CD14-positive monocyte (primary cell): Measurements from ENCODE around the gene CEACAM18. TPM values are rescaled to one million over a fixed set of nuclear protein-coding genes. Genes with fewer than 3 reads are reported as not detected.

Source experiments
- DNase-seq, 3 donors: peaks; one replicate each; pipeline ENCODE4 v3.0.0-alpha.2; 2011 to 2022
- H2AFZ ChIP-seq: 2 replicates; pipeline ENCODE4 v1.6.0; 2012; ENCODE audit warnings: mild to moderate bottlenecking, low read depth, low read length, inconsistent platforms; ENCODE audit not compliant: insufficient read depth, poor library complexity, severe bottlenecking
- H3K27ac ChIP-seq, 2 donors: 1 replicate in 1 of 2; 2 replicates in 1 of 2; pipeline ENCODE4 v1.5.1; 2012 to 2013; ENCODE audit warnings: low read length in 2 of 2, control low read depth in 1 of 2, inconsistent platforms in 1 of 2, low read depth in 1 of 2, mild to moderate bottlenecking in 1 of 2
- H3K27me3 ChIP-seq, 2 donors: one replicate each; pipeline versions ENCODE4 v1.6.0 to v1.6.1; 2011 to 2013; ENCODE audit warnings: low read length in 2 of 2; ENCODE audit not compliant: control insufficient read depth in 2 of 2, insufficient read depth in 2 of 2
- H3K36me3 ChIP-seq, 2 donors: replicated peaks in 1 of 2; 1 replicate in 1 of 2; 2 replicates in 1 of 2; pipeline versions ENCODE4 v1.5.1 to v1.6.1; 2012 to 2013; ENCODE audit warnings: low read length in 2 of 2, control low read depth in 1 of 2, inconsistent platforms in 1 of 2, mild to moderate bottlenecking in 1 of 2; ENCODE audit not compliant: insufficient read depth in 2 of 2, control insufficient read depth in 1 of 2
- H3K4me1 ChIP-seq, 2 donors: 1 replicate in 1 of 2; 2 replicates in 1 of 2; pipeline versions ENCODE4 v1.5.1 to v1.6.1; 2012 to 2013; ENCODE audit warnings: low read length in 2 of 2, control low read depth in 1 of 2, inconsistent platforms in 1 of 2, mild to moderate bottlenecking in 1 of 2, moderate library complexity in 1 of 2; ENCODE audit not compliant: insufficient read depth in 2 of 2, control insufficient read depth in 1 of 2
- H3K4me2 ChIP-seq: replicated peaks from 2 replicates; pipeline ENCODE3; 2012; ENCODE audit warnings: low read length, moderate library complexity, mild to moderate bottlenecking; ENCODE audit not compliant: poor library complexity, severe bottlenecking; ENCODE audit errors: extremely low read depth
- H3K4me3 ChIP-seq, 3 experiments: fragments of 200-600 bp in 1 of 3; sonication (generic) in 1 of 3; replicated peaks in 1 of 3; 1 replicate in 2 of 3; 2 replicates in 1 of 3; pipeline ENCODE4 v1.5.1; 2011 to 2013; ENCODE audit warnings: low read length in 3 of 3, mild to moderate bottlenecking in 3 of 3, control low read depth in 2 of 3, low read depth in 2 of 3, inconsistent platforms in 1 of 3, moderate library complexity in 1 of 3
- H3K79me2 ChIP-seq: 2 replicates; pipeline ENCODE4 v1.6.0; 2012; ENCODE audit warnings: mild to moderate bottlenecking, control low read depth, inconsistent platforms, low read length, moderate library complexity; ENCODE audit not compliant: insufficient read depth
- H3K9ac ChIP-seq: 2 replicates; pipeline ENCODE4 v1.6.0; 2017; ENCODE audit warnings: low read length, mild to moderate bottlenecking; ENCODE audit not compliant: insufficient read depth, poor library complexity, severe bottlenecking
- H3K9me3 ChIP-seq, 2 donors: replicated peaks in 1 of 2; 1 replicate in 1 of 2; 2 replicates in 1 of 2; pipeline versions ENCODE4 v1.5.1 to v1.6.1; 2012 to 2013; ENCODE audit warnings: low read length in 2 of 2, control low read depth in 1 of 2; ENCODE audit not compliant: control insufficient read depth in 1 of 2, insufficient read depth in 1 of 2
- H4K20me1 ChIP-seq: 2 replicates; pipeline ENCODE4 v1.6.0; 2012; ENCODE audit warnings: mild to moderate bottlenecking, low read length, control low read depth, moderate library complexity; ENCODE audit not compliant: insufficient read depth
- H3K27ac Mint-ChIP-seq, 7 donors: one replicate each; pipeline ENCODE4 v1.8.0; 2020; ENCODE audit warnings: mild to moderate bottlenecking in 7 of 7, mixed read lengths in 7 of 7, moderate library complexity in 6 of 7, inconsistent platforms in 2 of 7
- H3K27me3 Mint-ChIP-seq, 3 donors: one replicate each; pipeline ENCODE4 v1.8.0; 2021 to 2022; ENCODE audit warnings: low read depth in 3 of 3, mild to moderate bottlenecking in 3 of 3, mixed read lengths in 3 of 3, moderate library complexity in 3 of 3, inconsistent platforms in 1 of 3
- H3K36me3 Mint-ChIP-seq, 2 donors: one replicate each; pipeline ENCODE4 v1.8.0; 2020; ENCODE audit warnings: mixed read lengths in 2 of 2, inconsistent platforms in 1 of 2, mild to moderate bottlenecking in 1 of 2
- H3K4me1 Mint-ChIP-seq: one replicate; pipeline ENCODE4 v1.8.0; 2020; ENCODE audit warnings: mild to moderate bottlenecking, mixed read lengths
- H3K4me3 Mint-ChIP-seq, 2 donors: one replicate each; pipeline ENCODE4 v1.8.0; 2020; ENCODE audit warnings: mild to moderate bottlenecking in 2 of 2, mixed read lengths in 2 of 2, moderate library complexity in 1 of 2
- H3K9me3 Mint-ChIP-seq, 7 donors: one replicate each; pipeline ENCODE4 v1.8.0; 2020 to 2022; ENCODE audit warnings: mixed read lengths in 7 of 7, mild to moderate bottlenecking in 6 of 7, moderate library complexity in 6 of 7, inconsistent platforms in 2 of 7
- CTCF ChIP-seq: fragments of 200-600 bp; IDR thresholded peaks from one replicate; pipeline ENCODE4 v1.8.0; 2022; ENCODE audit warnings: antibody characterized with exemption, mild to moderate bottlenecking
- WGBS: methylation state at CpG from one replicate; pipeline ENCODE4 v1.1.5; 2013; ENCODE audit warnings: missing lambda C conversion rate; ENCODE audit not compliant: insufficient coverage; 5-methylcytosine and 5-hydroxymethylcytosine counted together
- intact Hi-C, 2 donors: fragments of 100-400 bp; cut with micrococcal nuclease; formaldehyde crosslinking; loops; one replicate each; pipeline versions ENCODE4 v1.15.0 to v1.15.1; 2023
- polyA plus RNA-seq, 3 donors: library from polyadenylated mRNA; depleted of rRNA in 1 of 3; unstranded in 2 of 3; stranded (reverse) in 1 of 3; fragments of 300-500 nt in 2 of 3; fragments of >200 nt in 1 of 3; fragmentation: Illumina TruSeq in 2 of 3; gene quantifications; 1 replicate in 2 of 3; 2 replicates in 1 of 3; pipeline ENCODE4 v1.2.3, GENCODE V29; 2012 to 2021
- small RNA-seq: library from RNA; depleted of rRNA; stranded (forward); fragments of <200 nt; gene quantifications from one replicate; pipeline ENCODE3, GENCODE V24; 2012; ENCODE audit warnings: low read depth; ENCODE audit not compliant: insufficient read length

Gene CEACAM18
- polyA plus RNA-seq, 3 donors = not detected

- no peaks in the 10 kb centered on the region for H3K9me3 ChIP-seq
- H3K9me3 Mint-ChIP-seq = peaks cover 0 to 10% (median 0%) of the 10 kb centered on the region in 7 donors
- peaks cover 7 to 25% of the 10 kb centered on the region in 2 donors for H3K27me3 ChIP-seq
- intact Hi-C loops = no loop called here
- no peak overlapping the region for H3K4me3 ChIP-seq
- H3K4me1 ChIP-seq = no peaks in the 10 kb centered on the region
- no peak overlapping the region for H3K27ac ChIP-seq
- H3K36me3 ChIP-seq = no peaks in the 10 kb centered on the region
- peaks cover 31 to 49% (median 48%) of the 10 kb centered on the region in 3 donors for H3K27me3 Mint-ChIP-seq
- H3K4me3 Mint-ChIP-seq = no peak overlapping the region
- H3K4me1 Mint-ChIP-seq = no peaks in the 10 kb centered on the region
- H3K4me2 ChIP-seq = no peak overlapping the region
- TF ChIP-seq CTCF = no peak
- DNase-seq = no peak
- H3K9ac ChIP-seq = no peak overlapping the region
- H3K27ac Mint-ChIP-seq = no peak overlapping the region
- no peaks in the 10 kb centered on the region for H3K79me2 ChIP-seq
- peaks cover 0 to 4% of the 10 kb centered on the region in 2 donors for H3K36me3 Mint-ChIP-seq
- no peak overlapping the region for H2AFZ ChIP-seq
- no peaks in the 10 kb centered on the region for H4K20me1 ChIP-seq
- WGBS = 100% methylated on average over 3 of the region's 4 CpGs
Observed at GRCh38 chr19:51539821-51540366, 61.6 kb downstream of the CEACAM18 start.

Small RNA genes lying within 50 kb of the gene (small RNA-seq; reads per million reads assigned to genes)
- gene AC020914.3 (not detected), gene AC020914.5 (not detected)

Other genes starting within 250 kb of the CEACAM18 start
- under 1 TPM in 1 of 3 donors, not detected in 2; 0.16 TPM for gene SIGLECL1, start 227.5 kb upstream of the CEACAM18 start, polyA plus RNA-seq
- gene IGLON5, start 166.9 kb upstream of the CEACAM18 start, polyA plus RNA-seq = under 1 TPM in 1 of 3 donors, not detected in 2; 0.05 TPM
- gene VSIG10L, start 136.4 kb upstream of the CEACAM18 start, polyA plus RNA-seq = 1 to 10 TPM in 1 of 3 donors, under 1 TPM in 2; 0.62 to 2.3 (median 0.73) TPM
- 10 to 100 TPM; 51.0 to 72.1 (median 63.0) TPM for gene ETFB, start 112.2 kb upstream of the CEACAM18 start, polyA plus RNA-seq
- under 1 TPM in 1 of 3 donors, not detected in 2; 0.08 TPM for gene CLDND2, start 109.5 kb upstream of the CEACAM18 start, polyA plus RNA-seq
- gene NKG7, start 105.9 kb upstream of the CEACAM18 start, polyA plus RNA-seq = 10 to 100 TPM; 11.1 to 19.9 (median 16.4) TPM
- not detected for gene LIM2, start 90.6 kb upstream of the CEACAM18 start, polyA plus RNA-seq
- gene C19orf84, start 87.9 kb upstream of the CEACAM18 start, polyA plus RNA-seq = not detected
- gene SIGLEC10, start 60.9 kb upstream of the CEACAM18 start, polyA plus RNA-seq = 100 to 1,000 TPM in 1 of 3 donors, 10 to 100 TPM in 2; 16.6 to 114 (median 64.9) TPM
- not detected for gene SIGLEC8, start 20.1 kb upstream of the CEACAM18 start, polyA plus RNA-seq
- gene SIGLEC12, start 23.3 kb downstream of the CEACAM18 start, polyA plus RNA-seq = 1 to 10 TPM in 2 of 3 donors, under 1 TPM in 1; 0.24 to 1.8 (median 1.3) TPM
- gene SIGLEC6, start 53.1 kb downstream of the CEACAM18 start, polyA plus RNA-seq = under 1 TPM in 1 of 3 donors, not detected in 2; 0.04 TPM
- gene ZNF175, start 92.7 kb downstream of the CEACAM18 start, polyA plus RNA-seq = 1 to 10 TPM in 1 of 3 donors, under 1 TPM in 2; 0.39 to 2.4 (median 0.82) TPM
- gene SIGLEC5, start 151.9 kb downstream of the CEACAM18 start, polyA plus RNA-seq = 10 to 100 TPM in 2 of 3 donors, not detected in 1; 10.2 to 12.6 TPM
- gene SIGLEC14, start 168.3 kb downstream of the CEACAM18 start, polyA plus RNA-seq = 100 to 1,000 TPM in 1 of 3 donors, 10 to 100 TPM in 2; 63.5 to 129 (median 95.0) TPM
- gene SPACA6, start 214.8 kb downstream of the CEACAM18 start, polyA plus RNA-seq = 1 to 10 TPM in 2 of 3 donors, under 1 TPM in 1; 0.99 to 5.1 (median 2.4) TPM
- gene HAS1, start 245.5 kb downstream of the CEACAM18 start, polyA plus RNA-seq = 1 to 10 TPM in 1 of 3 donors, under 1 TPM in 1, not detected in 1; 0.24 to 1.6 TPM